ENCODE results near the gene LKAAEAR1.

DNA sequence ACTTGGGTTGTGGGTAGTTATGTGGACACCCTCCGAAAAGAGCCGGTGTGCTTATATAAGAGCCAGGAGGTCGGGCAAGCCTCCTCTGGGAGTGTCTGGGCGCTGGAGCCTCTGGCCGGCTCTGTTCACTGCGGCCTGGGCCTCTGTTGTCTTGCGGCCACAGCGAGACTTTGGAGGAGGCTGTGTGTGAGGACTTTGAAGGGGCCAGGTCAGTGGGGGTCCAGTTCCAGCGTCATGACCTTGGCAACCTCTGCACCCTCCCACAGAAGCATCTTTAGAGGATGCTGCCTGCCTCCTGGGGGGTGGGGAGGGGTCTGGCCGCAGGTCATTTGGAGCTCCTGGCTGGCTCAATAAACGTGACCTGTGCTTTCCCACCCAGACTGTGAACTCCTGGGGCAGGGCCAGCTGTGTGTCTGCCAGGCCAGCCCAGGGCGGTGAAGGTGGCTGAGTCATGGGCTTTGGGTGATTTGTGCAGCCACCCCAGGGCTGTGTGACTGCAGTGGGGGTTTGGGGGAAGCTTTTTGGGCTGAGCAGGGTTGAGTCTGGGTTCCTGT lies 20.0 kb downstream of the LKAAEAR1 start:
- TF ChIP-seq ZNF565 (CRISPR knock-in tag; conservative IDR thresholded peaks at IDR 0.05; ENCODE audit: low read depth) (no peak), OSR1 (CRISPR knock-in tag; IDR thresholded peaks at IDR 0.05) (no peak), ARNTL (CRISPR knock-in tag; IDR thresholded peaks at IDR 0.05; ENCODE audit: borderline replicate concordance, low read depth) (no peak), ZC3H10 (CRISPR knock-in tag; IDR thresholded peaks at IDR 0.05) (no peak), ESRRG (CRISPR knock-in tag; IDR thresholded peaks at IDR 0.05) (no peak), BACH2 (CRISPR knock-in tag; IDR thresholded peaks at IDR 0.05; ENCODE audit: borderline replicate concordance) (no peak), ZNF70 (CRISPR knock-in tag; IDR thresholded peaks at IDR 0.05) (no peak), ZFP30 (CRISPR knock-in tag; IDR thresholded peaks at IDR 0.05) (no peak), TCF4 (CRISPR knock-in tag; IDR thresholded peaks at IDR 0.05; ENCODE audit: borderline replicate concordance) (no peak), TOX (CRISPR knock-in tag; IDR thresholded peaks at IDR 0.05; ENCODE audit: borderline replicate concordance) (no peak)
- TF ChIP-seq, protein P1, sequence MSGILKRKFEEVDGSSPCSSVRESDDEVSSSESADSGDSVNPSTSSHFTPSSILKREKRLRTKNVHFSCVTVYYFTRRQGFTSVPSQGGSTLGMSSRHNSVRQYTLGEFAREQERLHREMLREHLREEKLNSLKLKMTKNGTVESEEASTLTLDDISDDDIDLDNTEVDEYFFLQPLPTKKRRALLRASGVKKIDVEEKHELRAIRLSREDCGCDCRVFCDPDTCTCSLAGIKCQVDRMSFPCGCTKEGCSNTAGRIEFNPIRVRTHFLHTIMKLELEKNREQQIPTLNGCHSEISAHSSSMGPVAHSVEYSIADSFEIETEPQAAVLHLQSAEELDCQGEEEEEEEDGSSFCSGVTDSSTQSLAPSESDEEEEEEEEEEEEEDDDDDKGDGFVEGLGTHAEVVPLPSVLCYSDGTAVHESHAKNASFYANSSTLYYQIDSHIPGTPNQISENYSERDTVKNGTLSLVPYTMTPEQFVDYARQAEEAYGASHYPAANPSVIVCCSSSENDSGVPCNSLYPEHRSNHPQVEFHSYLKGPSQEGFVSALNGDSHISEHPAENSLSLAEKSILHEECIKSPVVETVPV (CRISPR knock-in tag; IDR thresholded peaks at IDR 0.05) = no peak
- TF ChIP-seq, protein P2, sequence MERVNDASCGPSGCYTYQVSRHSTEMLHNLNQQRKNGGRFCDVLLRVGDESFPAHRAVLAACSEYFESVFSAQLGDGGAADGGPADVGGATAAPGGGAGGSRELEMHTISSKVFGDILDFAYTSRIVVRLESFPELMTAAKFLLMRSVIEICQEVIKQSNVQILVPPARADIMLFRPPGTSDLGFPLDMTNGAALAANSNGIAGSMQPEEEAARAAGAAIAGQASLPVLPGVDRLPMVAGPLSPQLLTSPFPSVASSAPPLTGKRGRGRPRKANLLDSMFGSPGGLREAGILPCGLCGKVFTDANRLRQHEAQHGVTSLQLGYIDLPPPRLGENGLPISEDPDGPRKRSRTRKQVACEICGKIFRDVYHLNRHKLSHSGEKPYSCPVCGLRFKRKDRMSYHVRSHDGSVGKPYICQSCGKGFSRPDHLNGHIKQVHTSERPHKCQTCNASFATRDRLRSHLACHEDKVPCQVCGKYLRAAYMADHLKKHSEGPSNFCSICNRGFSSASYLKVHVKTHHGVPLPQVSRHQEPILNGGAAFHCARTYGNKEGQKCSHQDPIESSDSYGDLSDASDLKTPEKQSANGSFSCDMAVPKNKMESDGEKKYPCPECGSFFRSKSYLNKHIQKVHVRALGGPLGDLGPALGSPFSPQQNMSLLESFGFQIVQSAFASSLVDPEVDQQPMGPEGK (CRISPR knock-in tag; IDR thresholded peaks at IDR 0.05; ENCODE audit: borderline replicate concordance) = no peak

Measured in SK-N-SH treated with all-trans-retinoic acid at 6 μM for 48 hours (cell line).